ENCODE data around the gene TAC3.
"Not testable (repeated sequence)": the region's sequence is repeated elsewhere in the genome, so short reads cannot be mapped to it uniquely, and the experiment has no call there.

Gene TAC3

GRCh38 chr12:57031789-57032188, 15.5 kb upstream of the TAC3 start:
- no peak for DNase-seq

GRCh38 chr12:57031138-57031725, 14.9 kb upstream of the TAC3 start:
- DNase-seq = no peak

- no peak for DNase-seq
Observed at GRCh38 chr12:57029457-57029856, 13.1 kb upstream of the TAC3 start.

GRCh38 chr12:57027805-57028153, 11.4 kb upstream of the TAC3 start:
- DNase-seq = no peak

GRCh38 chr12:57027011-57027804, 10.9 kb upstream of the TAC3 start:
- DNase-seq = no peak

GRCh38 chr12:57025196-57025595, 8.9 kb upstream of the TAC3 start:
- no peak for DNase-seq

- DNase-seq = not testable (repeated sequence)
Observed at GRCh38 chr12:57022324-57022723, 6.0 kb upstream of the TAC3 start.

GRCh38 chr12:57019983-57020719, 3.8 kb upstream of the TAC3 start:
- DNase-seq = no peak

- DNase-seq = no peak
Observed at GRCh38 chr12:57018906-57019305, 2.6 kb upstream of the TAC3 start.

GRCh38 chr12:57018353-57018752, 2.0 kb upstream of the TAC3 start:
- DNase-seq = not testable (repeated sequence)

- no peak for DNase-seq
Observed at GRCh38 chr12:57012600-57013465, 3.5 kb downstream of the TAC3 start.

GRCh38 chr12:57011438-57012424, 4.6 kb downstream of the TAC3 start:
- no peak for DNase-seq

GRCh38 chr12:57010627-57011247, 5.6 kb downstream of the TAC3 start:
- DNase-seq = no peak

- no peak for DNase-seq
Observed at GRCh38 chr12:57009949-57010626, 6.2 kb downstream of the TAC3 start.

GRCh38 chr12:57008178-57008577, 8.2 kb downstream of the TAC3 start:
- DNase-seq = no peak

- DNase-seq = no peak
Observed at GRCh38 chr12:57006809-57007475, 9.4 kb downstream of the TAC3 start.

- peak; percentile 58 to 64 for DNase-seq
Observed at GRCh38 chr12:57005980-57006808, 10.1 kb downstream of the TAC3 start, which contains the start of gene ZBTB39. Gene ZBTB39 (minus strand): TSS chr12:57006546. CDS start chr12:57004917, 1,629 bp downstream.

GRCh38 chr12:57004651-57005050, 11.7 kb downstream of the TAC3 start:
- DNase-seq = no peak

- DNase-seq = no peak
Observed at GRCh38 chr12:57003395-57003794, 12.9 kb downstream of the TAC3 start.

All from stimulated activated CD4-positive, alpha-beta T cell treated with anti-CD3 and anti-CD28 coated beads, Interleukin-2, amount 100 ng/mL, for 48 hours (primary cell).